Tongue (tissue), 2 donors: ENCODE measurements around the gene PPL. TPM values are rescaled to one million over a fixed set of nuclear protein-coding genes. Genes with fewer than 3 reads are reported as not detected.
"Not testable (repeated sequence)": the region's sequence is repeated elsewhere in the genome, so short reads cannot be mapped to it uniquely, and the experiment has no call there.

Experiments used
- DNase-seq: peaks from one replicate; pipeline ENCODE4 v3.0.0-alpha.2; 2015
- total RNA-seq: library from RNA; depleted of rRNA; stranded (reverse); fragments of >200 nt; gene quantifications from one replicate; pipeline ENCODE4 v1.2.3, GENCODE V29; 2014

Gene PPL, protein sequence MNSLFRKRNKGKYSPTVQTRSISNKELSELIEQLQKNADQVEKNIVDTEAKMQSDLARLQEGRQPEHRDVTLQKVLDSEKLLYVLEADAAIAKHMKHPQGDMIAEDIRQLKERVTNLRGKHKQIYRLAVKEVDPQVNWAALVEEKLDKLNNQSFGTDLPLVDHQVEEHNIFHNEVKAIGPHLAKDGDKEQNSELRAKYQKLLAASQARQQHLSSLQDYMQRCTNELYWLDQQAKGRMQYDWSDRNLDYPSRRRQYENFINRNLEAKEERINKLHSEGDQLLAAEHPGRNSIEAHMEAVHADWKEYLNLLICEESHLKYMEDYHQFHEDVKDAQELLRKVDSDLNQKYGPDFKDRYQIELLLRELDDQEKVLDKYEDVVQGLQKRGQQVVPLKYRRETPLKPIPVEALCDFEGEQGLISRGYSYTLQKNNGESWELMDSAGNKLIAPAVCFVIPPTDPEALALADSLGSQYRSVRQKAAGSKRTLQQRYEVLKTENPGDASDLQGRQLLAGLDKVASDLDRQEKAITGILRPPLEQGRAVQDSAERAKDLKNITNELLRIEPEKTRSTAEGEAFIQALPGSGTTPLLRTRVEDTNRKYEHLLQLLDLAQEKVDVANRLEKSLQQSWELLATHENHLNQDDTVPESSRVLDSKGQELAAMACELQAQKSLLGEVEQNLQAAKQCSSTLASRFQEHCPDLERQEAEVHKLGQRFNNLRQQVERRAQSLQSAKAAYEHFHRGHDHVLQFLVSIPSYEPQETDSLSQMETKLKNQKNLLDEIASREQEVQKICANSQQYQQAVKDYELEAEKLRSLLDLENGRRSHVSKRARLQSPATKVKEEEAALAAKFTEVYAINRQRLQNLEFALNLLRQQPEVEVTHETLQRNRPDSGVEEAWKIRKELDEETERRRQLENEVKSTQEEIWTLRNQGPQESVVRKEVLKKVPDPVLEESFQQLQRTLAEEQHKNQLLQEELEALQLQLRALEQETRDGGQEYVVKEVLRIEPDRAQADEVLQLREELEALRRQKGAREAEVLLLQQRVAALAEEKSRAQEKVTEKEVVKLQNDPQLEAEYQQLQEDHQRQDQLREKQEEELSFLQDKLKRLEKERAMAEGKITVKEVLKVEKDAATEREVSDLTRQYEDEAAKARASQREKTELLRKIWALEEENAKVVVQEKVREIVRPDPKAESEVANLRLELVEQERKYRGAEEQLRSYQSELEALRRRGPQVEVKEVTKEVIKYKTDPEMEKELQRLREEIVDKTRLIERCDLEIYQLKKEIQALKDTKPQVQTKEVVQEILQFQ (N-terminal part only)
- 105 TPM for total RNA-seq

DNA sequence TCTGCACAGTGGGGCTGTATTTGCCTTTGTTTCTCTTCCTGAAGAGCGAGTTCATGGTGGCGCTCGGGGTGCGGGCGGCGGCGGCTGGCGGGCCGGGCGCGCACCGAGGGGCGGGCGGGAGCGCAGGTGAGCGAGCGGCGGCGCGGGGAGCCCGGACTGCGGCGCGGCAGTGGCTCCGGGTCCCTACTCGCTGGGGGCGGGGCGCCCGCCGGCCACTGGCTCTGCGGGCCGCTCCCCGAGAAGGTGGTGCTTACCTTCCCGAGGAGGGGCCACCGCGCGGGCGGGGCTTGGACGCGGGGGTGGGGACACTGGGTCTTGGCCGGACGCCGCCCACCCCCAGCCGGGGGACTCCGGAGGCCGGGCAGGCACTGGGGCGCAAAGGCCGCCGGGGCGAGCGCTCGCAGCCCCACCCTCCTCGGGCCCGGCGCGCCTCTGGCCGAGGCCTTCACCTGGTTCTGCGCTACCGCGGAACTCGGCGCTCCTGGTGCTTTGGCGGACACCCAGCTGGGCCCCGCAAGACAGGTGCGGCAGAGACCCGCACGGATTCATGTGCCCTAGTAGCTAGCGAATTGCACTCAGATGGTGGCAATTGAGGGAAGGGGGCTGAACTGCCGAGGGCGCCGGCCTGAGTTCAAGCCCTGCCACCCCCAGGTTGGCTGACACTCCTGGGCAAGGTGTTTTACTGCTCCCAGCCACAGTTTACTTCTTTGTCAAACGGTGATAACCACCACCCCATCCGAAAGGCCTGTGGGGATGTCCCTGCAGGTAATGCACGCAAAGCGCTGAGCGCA lies at the start of gene PPL:
Gene PPL (minus strand): TSS at position 158 of the 791 bp plus-strand sequence. CDS start 103 bp downstream, at position 55.
- no peak for DNase-seq

DNA sequence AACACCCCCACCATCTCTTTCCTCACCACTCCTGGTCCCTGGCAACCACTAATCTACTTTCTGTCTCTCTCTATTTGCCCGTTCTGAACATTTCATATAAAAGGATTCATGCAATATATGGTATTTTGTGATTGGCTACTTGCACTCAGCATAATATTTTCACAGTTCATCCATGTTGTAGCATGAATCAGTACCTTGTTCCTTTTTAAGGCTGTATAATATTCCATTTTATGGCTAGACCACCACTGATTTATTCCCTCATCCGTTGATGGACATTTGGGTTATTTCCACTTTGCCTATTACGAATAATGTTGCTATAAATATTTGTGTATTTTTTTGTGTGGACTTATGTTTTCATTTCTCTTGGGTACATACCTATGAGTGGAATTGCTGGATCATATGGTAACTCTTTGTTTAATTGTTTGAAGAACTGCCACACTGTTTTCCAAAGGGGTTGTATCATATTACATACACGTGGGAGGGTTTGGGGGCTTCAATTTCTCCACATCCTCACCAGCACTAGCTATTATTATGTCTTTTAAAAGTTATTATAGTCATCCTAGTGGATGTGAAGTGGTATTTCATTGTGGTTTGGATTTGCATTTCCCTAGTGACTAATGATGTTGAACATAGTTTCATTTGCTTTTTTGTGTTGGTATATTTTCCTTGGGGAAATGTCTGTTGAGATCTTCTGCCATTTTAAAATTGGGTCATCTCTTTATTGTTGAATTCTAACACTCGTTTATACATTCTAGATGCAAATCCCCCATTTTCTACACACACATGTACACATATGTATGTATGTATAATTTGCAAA lies 47.4 kb upstream of the PPL start:
- no peak for DNase-seq

DNA sequence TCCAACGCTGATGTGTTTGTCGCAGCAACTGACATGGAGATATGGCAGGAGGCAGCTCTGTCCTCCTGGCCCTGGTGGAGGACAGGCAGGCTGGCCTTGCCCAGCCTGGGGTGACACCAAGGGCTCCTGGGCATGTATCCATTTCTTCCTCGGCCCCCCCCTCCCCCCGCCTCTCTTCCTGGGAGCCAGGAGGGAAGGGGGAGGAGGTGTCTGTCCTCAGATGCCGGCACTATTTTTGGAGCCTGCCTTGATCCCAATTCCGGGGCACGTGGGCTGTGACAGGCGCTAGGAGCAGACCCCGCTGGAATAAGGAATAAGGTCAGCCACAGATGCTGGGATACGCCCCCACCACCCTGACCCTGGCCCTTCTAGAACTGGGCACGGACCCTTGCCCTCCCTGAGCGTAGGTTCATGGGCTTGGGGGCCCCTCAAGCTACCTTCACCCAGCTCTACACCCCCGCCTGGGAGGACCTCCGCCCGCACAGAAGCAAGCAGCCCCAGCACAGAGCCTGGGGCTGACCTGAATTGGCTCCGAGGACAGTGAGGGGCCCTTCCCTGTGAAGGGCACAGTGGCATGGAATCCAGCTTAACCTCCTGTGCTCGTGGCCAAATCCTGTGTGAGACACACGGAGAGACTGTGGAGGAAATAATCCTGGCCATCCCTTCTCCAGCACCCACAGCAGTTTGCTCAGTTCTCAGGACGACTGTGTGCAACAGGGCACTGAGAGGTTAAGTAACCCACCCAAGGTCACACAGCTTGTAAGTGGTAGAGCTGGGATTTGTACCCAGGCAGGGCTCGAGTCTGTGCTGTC lies 45.3 kb upstream of the PPL start:
- no peak for DNase-seq

DNA sequence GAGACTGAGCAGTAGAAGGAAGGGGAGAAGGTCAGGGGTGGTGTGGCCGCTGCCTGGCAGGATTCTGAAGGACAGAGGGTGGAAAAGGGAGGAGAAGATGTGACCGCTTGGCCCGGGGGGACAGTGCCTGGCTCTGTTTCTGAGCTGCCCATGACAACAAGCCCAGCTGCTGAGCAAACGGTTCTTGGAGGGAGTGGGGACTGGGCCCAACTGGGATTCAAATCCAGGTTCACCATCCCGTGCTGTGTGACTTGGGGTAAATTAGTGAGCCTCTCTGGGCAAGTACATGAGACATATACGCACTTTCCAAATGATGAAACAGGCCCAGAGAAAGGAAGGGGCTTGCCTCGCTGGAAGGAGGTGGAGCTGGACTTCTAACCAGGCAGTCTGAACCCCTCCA lies 44.5 kb upstream of the PPL start:
- DNase-seq = no peak

DNA sequence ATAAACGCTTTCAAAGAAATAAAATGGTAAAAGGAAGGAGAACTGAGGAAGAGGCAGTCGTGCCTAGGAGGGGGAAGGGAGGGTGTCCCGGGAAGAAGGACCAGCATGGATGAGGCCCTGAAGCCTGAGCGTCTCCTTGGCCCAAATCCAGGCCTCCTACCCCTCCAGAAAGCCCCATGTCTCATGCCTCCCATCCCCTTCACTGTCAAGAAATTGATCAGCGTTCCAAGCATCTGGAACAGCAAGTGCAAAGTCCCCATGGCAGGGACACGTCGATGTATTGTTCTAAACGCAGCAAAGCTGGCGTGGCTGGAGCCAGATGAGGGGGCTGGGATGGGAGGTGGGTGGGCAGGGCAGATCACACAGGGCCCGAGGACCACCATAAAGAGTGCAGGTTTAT lies 43.7 kb upstream of the PPL start:
- no peak for DNase-seq

DNA sequence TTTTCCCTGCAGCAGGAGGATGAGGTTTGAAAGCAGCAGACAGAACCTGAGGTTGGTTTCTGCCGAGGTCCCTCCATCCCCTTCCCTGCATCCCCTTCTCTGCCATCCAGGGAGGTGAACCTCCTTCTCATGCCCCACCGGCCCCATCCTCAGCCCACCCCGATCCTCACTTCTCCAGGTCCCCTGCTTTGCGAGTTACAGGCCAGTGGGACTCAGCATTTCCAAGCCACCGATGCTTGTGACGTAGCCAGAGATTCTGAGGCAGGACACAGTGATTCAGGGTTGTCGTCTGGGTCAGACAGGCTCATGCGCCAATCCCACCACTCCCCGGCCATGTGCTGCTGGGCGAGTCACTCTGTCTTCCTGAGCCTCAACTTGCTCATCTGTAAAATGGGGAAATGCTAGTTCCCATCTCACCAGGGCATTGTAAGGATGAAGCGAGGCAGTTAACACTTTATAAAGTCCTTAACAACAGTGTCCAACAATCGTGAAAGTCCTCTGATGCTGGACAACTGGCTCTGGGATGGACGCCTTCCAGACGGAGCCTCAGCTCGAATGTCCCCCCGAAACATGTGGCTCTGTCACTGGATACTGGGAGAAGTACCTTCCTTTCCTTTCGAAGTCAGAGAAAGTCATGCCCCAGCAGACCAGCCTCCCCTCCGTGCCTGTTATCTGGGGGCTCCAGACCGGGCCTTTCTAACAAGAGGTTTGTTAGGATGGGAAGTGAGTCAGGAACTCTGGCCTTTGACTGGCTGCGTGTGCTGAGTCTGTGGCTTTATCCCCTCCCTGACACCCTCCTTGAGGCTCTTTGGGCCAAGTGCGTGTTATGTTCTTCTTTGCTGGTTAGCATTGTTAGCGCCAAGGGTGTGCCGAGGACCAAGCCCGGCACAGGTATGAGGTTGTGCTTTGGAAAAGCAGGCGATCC lies 43.0 kb upstream of the PPL start:
- no peak for DNase-seq

DNA sequence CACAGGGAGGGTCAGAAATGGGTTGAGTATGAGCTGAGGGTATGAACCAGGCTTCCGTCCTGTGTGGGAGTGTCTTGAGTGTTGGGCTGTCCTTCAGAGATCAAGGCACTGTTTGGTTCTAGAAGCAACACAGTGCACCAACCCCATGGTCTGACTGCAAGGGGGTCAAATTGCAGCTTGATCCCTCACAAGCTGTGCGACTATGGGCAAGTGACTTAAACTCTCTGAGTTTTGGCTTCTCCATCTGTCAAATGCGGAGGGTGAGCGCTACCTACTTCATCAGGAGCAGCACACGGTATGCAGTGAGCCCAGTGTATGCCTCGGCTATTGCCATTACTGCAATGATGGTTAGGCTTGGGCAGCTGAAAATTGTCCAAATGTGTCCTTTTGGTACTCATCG lies 42.2 kb upstream of the PPL start:
- DNase-seq = no peak

DNA sequence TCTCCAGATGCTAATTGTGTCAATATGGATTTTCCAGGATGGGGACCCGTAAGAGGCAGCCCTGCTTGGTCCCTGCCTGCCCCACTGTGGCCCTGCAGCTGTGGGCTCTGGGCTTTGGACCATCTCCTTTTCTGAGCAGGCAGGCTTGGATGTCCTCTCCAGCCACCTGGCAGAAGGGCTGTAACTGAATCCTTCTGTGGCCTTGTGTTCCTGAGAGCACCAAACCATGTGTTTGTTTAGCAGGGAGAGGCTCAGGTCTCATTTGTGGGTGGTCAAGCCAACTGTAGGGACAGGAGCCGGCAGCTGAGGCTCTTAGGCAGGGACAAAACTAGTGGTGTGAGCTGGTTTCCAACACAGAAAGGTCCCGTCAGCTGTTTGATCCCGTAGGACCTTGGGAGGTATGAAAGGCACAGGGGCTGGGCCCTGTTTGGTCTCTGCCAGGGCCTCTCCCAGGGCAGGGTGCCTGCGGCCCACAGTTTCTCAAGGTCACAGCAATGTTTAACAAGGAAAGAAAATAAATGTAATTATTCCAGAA lies 39.7 kb upstream of the PPL start:
- DNase-seq = peak; percentile 53

DNA sequence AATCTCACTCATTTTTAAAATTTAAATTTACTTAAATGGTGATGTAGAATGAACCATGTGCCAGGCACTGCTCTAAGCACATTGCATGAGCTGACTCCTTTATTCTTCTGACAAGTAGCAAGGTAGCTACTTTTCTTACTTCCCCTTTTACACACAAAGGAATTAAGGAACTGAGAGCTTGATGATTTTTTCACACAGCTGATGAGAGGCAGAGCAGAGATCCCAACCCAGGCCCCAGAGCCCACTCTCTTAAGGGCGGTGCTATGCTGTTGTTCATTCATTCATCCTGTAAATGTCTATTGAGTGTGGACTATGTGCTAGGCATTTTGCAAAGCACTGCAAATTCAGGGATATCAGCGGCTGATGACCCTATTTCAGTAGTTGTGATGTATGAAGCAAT lies 39.1 kb upstream of the PPL start:
- no peak for DNase-seq

DNA sequence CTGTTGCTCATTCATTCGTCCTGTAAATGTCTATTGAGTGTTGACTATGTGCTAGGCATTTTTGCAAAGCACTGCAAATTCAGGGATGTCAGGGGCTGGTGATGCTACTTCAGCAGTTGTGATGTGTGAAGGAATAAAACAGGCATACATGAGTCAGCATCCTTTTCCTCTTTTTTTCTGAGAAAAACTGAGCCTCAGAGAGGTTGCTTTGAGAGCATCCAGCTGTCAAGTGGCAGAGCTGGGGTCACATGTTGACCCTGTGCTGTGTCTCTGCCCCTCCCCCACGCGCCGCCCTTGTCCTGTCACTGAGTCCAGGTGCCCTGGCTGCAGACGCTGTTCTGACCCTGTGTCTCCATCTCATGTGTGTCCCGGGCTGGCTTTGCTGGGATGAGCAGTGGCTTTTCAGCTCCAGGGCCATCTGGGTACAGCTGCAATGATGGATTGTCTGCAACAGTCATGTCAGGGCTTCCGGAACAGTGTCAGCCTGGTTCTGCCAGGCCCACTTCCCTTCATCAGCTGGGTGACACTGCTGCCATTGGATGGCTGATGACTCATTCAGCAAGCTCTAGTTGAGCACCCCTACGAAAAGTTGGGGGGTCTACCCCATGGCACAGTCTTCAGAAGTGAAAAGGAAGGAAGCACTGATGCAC lies 36.1 kb upstream of the PPL start:
- no peak for DNase-seq

DNA sequence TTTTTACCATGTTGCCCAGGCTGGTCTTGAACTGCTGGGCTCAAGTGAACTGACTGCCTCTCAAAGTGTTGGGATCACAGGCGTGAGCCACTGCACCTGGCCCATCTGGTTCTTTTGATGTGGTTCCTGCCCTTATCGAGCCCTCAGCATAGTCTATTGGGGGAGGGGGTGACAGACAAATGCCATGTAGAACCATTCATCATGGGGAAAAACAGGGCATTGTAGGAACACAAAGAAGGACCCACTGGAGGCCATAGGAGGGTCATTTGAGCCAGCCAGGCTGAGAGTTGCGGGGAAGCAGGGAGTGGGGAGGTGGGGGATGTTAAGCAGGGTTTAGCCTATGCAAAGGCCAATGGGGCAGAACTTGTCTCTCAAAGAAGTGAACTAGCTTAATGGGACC lies 33.1 kb upstream of the PPL start:
- DNase-seq = no peak

DNA sequence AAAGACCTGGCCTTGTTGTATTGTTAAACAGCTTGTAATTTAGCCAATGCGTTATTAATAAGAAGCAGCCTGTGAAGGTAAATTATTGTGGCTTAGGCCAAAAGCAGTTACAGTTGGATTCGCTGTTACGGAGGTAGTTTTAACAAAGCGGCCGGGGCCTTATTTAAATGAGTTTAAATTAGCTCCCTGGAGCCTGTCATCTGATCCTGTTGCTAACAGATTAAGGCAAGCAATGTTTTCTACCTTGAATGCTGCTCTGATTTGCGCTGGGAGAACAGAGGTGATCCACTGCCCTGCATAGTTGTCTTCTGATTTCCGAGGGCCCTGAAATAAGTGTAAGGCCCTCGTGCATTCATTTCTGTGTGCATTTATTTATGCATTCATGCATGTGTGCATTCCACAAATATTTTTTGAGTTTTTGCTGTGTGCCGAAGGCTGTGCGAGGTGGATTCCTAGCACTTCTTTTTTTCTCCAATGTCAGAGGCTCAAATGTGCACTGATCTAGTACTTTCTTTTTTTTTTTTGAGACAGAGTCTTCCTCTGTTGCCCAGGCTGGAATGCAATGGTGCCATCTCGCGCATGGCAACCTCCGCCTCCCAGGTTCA lies 32.0 kb upstream of the PPL start:
- DNase-seq = no peak

DNA sequence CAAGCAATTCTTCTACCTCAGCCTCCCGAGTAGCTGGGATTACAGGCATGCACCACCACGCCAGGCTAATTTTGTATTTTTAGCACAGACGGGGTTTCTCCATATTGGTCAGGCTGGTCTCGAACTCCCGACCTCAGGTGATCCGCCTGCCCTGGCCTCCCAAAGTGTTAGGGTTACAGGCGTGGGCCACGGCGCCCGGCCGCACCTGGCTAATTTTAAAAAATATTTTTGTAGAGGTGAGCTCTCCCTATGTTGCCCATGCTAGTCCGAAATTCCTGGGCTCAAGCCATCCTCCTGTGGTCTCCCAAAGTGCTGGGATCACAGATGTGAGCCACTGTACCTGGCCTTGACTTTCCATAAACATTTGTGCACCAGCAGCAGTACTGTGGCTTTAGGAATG lies 31.3 kb upstream of the PPL start:
- DNase-seq = not testable (repeated sequence)

DNA sequence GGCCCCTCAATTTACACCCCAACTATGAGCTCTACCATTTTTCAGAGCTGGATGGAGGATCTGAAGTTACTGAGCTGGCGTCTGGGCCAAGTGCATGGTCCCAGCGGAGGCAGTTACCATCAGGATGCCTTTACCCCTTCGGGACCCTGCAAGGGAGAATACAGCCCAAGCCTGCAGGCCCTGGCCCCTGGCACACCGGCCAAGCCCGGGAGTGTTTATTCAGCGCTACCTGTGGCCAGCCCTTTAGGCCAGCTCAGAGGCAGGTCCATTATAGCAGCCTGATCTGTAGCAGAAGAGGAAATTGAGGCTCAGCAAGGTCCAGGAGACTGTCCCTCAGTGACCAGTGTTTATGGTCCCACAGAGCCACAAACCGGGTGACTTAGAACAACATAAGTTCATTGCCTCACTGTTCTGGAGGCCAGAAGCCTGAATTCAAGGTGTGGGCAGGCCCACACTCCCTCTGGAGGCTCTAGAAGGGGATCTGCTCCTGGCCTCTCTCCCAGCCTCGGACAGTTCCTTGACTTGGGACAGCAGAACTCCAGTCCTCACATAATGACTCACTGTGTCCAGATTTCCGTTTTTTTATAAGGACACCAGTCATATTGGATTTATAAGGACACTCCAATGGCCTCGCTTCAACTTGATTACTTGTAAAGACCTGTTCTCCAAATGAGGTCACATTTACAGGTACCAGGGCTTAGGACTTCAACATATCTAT lies 29.9 kb upstream of the PPL start:
- DNase-seq = no peak

DNA sequence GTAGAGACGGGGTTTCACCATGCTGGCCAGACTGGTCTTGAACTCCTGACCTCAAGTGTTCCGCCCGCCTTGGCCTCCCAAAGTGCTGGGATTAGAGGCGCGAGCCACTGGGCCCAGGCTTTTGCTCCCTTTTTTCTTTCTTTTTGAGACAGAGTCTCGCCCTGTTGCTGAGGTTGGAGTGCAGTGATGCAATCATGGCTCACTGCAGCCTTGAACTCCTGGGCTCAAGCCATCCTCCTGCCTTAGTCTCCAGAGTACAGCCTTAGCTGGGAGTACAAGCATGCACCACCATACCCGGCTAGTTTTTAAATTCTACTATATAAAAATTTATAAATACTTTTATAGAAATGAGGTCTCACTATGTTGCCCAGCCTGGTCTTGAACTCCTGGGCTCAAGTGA lies 26.6 kb upstream of the PPL start:
- not testable (repeated sequence) for DNase-seq

DNA sequence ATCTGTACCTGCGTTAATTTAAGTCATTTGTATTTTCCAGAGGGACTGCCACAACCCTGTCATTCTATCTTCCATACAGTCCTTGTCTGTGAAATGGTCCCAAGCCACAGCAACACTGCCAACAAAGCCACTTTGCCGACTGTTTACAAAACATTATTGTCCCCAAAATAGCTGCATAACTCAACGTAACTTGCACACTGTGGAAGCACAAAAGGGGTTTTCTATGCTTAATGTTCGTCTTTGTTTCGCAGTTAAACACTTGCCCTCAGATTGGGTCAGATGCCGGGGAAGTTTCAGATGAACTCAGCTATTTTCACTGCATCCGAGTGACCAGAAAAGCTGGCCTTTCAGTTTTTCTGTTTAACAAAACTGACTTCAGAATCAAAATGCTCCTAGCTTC lies 25.8 kb upstream of the PPL start:
- DNase-seq = no peak

DNA sequence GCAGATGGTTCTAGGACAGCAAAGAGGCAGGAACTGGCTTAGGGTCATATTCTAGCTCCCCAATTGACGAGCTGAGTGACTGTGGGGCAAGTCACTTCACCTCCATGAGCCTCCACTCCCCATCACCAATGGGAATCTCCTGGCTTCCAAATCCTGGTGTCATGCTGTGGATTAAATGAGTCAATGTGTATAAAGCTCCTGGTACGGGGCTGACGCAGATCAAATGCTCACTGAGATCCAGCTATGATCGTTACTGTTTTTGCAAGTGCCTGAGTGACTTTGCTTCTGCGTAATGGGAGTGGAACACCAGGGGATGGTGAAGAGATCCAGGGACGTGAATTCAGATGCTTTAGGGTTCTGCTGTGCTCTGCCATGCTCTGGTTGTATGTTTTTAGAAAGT lies 23.6 kb upstream of the PPL start:
- no peak for DNase-seq
